ENCODE results near the gene GTPBP10. TPM values are rescaled to one million over a fixed set of nuclear protein-coding genes. Genes with fewer than 3 reads are reported as not detected.

GTPBP10 gene
- total and polyA plus RNA-seq, 2 donors (not counting 1 experiment from before 2014, with no cell fraction given) = 17.7 to 36.2 TPM

- Histone ChIP-seq H4K20me1 (ENCODE audit: control insufficient read depth, insufficient read depth, low read length, poor library complexity, severe bottlenecking) (peaks cover 5% of the 10 kb centered on the region), H3K4me3 (ENCODE audit: control extremely low read depth in 1 of 5, extremely low read depth in 1 of 5, insufficient read depth in 1 of 5, low read depth in 2 of 5, low read length in 4 of 5) (no peak overlapping the region), H3K9me3 (ENCODE audit: control extremely low read depth in 1 of 3, control insufficient read depth in 2 of 3, insufficient read depth in 1 of 3, low read length in 2 of 3) (no peaks in the 10 kb centered on the region), H3K36me3 (replicated peaks in 1 of 2; ENCODE audit: control extremely low read depth in 1 of 2, control insufficient read depth in 1 of 2, extremely low read depth in 1 of 2, insufficient read depth in 2 of 2, low read length in 1 of 2) (peaks cover 15 to 23% of the 10 kb centered on the region in 2 experiments), H3K27ac (ENCODE audit: low read length in 2 of 2) (no peak overlapping the region), H3K4me1 (ENCODE audit: control insufficient read depth in 2 of 2, insufficient read depth in 2 of 2, low read length in 2 of 2) (peaks cover 8 to 9% of the 10 kb centered on the region in 2 donors), H3K27me3 (replicated peaks in 1 of 4; ENCODE audit: control extremely low read depth in 1 of 4, control insufficient read depth in 3 of 4, insufficient read depth in 4 of 4, low read length in 3 of 4) (no peaks in the 10 kb centered on the region), H3K9ac (ENCODE audit: low read length) (no peak overlapping the region), H2AFZ (ENCODE audit: insufficient read depth, low read depth, low read length, poor library complexity, severe bottlenecking) (no peak overlapping the region), H3K79me2 (ENCODE audit: control insufficient read depth, insufficient read depth, low read length) (peaks cover 52% of the 10 kb centered on the region), H3K4me2 (replicated peaks; ENCODE audit: low read depth, low read length, poor library complexity, severe bottlenecking) (no peak overlapping the region)
- no peaks in the 10 kb centered on the region for H3K9me3 Mint-ChIP-seq (ENCODE audit: insufficient read depth)
- H3K4me3 Mint-ChIP-seq = no peak overlapping the region
- CTCF ChIA-PET = no interaction called here
- ATAC-seq (ENCODE audit: low read depth) = no peak
- no peak overlapping the region for H3K27ac Mint-ChIP-seq
- POLR2A ChIA-PET = no interaction called here
- intact Hi-C loops (cut with micrococcal nuclease) = no loop called here
- H3K27me3 Mint-ChIP-seq = no peaks in the 10 kb centered on the region
- H3K4me1 Mint-ChIP-seq = peaks cover 39% of the 10 kb centered on the region
- TF ChIP-seq EZH2 (IDR thresholded peaks at IDR 0.05; ENCODE audit: borderline replicate concordance, insufficient read depth, low read depth, low read length, poor library complexity, severe bottlenecking) (no peak), CTCF (IDR thresholded peaks at IDR 0.05) (no peak)
- no peak for DNase-seq
Measured at GRCh38 chr7:90351987-90352386, 5.5 kb downstream of the GTPBP10 start.

- Histone ChIP-seq H3K36me3 (replicated peaks in 1 of 2; ENCODE audit: control extremely low read depth in 1 of 2, control insufficient read depth in 1 of 2, extremely low read depth in 1 of 2, insufficient read depth in 2 of 2, low read length in 1 of 2) (peaks cover 33 to 64% of the 10 kb centered on the region in 2 experiments), H3K9ac (ENCODE audit: low read length) (no peak overlapping the region), H3K4me2 (replicated peaks; ENCODE audit: low read depth, low read length, poor library complexity, severe bottlenecking) (no peak overlapping the region), H4K20me1 (ENCODE audit: control insufficient read depth, insufficient read depth, low read length, poor library complexity, severe bottlenecking) (no peaks in the 10 kb centered on the region), H3K9me3 (ENCODE audit: control extremely low read depth in 1 of 3, control insufficient read depth in 2 of 3, insufficient read depth in 1 of 3, low read length in 2 of 3) (no peaks in the 10 kb centered on the region), H3K27me3 (replicated peaks in 1 of 4; ENCODE audit: control extremely low read depth in 1 of 4, control insufficient read depth in 3 of 4, insufficient read depth in 4 of 4, low read length in 3 of 4) (no peaks in the 10 kb centered on the region), H3K4me3 (ENCODE audit: control extremely low read depth in 1 of 5, extremely low read depth in 1 of 5, insufficient read depth in 1 of 5, low read depth in 2 of 5, low read length in 4 of 5) (no peak overlapping the region), H3K4me1 (ENCODE audit: control insufficient read depth in 2 of 2, insufficient read depth in 2 of 2, low read length in 2 of 2) (no peaks in the 10 kb centered on the region), H3K79me2 (ENCODE audit: control insufficient read depth, insufficient read depth, low read length) (no peaks in the 10 kb centered on the region), H3K27ac (ENCODE audit: low read length in 2 of 2) (no peak overlapping the region), H2AFZ (ENCODE audit: insufficient read depth, low read depth, low read length, poor library complexity, severe bottlenecking) (no peak overlapping the region)
- CTCF ChIA-PET = no interaction called here
- Mint-ChIP-seq H3K27me3 (no peaks in the 10 kb centered on the region), H3K4me3 (no peak overlapping the region), H3K4me1 (no peaks in the 10 kb centered on the region), H3K27ac (no peak overlapping the region), H3K9me3 (ENCODE audit: insufficient read depth) (no peaks in the 10 kb centered on the region)
- POLR2A ChIA-PET = no interaction called here
- intact Hi-C loops (cut with micrococcal nuclease) = no loop called here
- no peak for DNase-seq
- TF ChIP-seq CTCF (IDR thresholded peaks at IDR 0.05) = no peak
- no CpG with 5 or more reads among the region's 1 CpG for WGBS (ENCODE audit: insufficient coverage)
- ATAC-seq (ENCODE audit: low read depth) = no peak
Measured at GRCh38 chr7:90383422-90383821, 36.9 kb downstream of the GTPBP10 start.
